Smooth muscle cell (in vitro differentiated cells): Measurements from ENCODE around the gene MTHFD2. TPM values are rescaled to one million over a fixed set of nuclear protein-coding genes. Genes with fewer than 3 reads are reported as not detected.

Experiments used
- DNase-seq: peaks from one replicate; lab custom pipeline; 2025; ENCODE audit not compliant: unreplicated experiment; lab: John Stamatoyannopoulos, UW
- H2AFZ ChIP-seq: fragments of 200-600 bp; sonication (generic); 2 replicates; pipeline ENCODE4 v1.6.0; 2016; ENCODE audit warnings: antibody characterized with exemption, low read depth, mild to moderate bottlenecking
- H3F3A ChIP-seq: fragments of 200-600 bp; sonication (generic); 2 replicates; pipeline ENCODE4 v1.6.0; 2017; ENCODE audit warnings: antibody characterized with exemption, low read depth
- H3K27ac ChIP-seq: fragments of 200-600 bp; sonication (generic); 2 replicates; pipeline ENCODE4 v1.5.1; 2016; ENCODE audit warnings: low read depth, mild to moderate bottlenecking
- H3K27me3 ChIP-seq: fragments of 200-600 bp; sonication (generic); 2 replicates; pipeline ENCODE4 v1.6.1; 2016; ENCODE audit warnings: low read depth, mild to moderate bottlenecking
- H3K36me3 ChIP-seq: fragments of 200-600 bp; sonication (generic); 2 replicates; pipeline ENCODE4 v1.5.1; 2016; ENCODE audit warnings: low read depth
- H3K4me1 ChIP-seq: fragments of 200-600 bp; sonication (generic); 2 replicates; pipeline ENCODE4 v1.5.1; 2016; ENCODE audit warnings: low read depth
- H3K4me2 ChIP-seq: fragments of 200-600 bp; sonication (generic); 2 replicates; pipeline ENCODE4 v1.6.0; 2016; ENCODE audit warnings: mild to moderate bottlenecking
- H3K4me3 ChIP-seq: fragments of 200-600 bp; sonication (generic); 2 replicates; pipeline ENCODE4 v1.5.1; 2016; ENCODE audit warnings: mild to moderate bottlenecking
- H3K79me2 ChIP-seq: fragments of 200-600 bp; sonication (generic); 2 replicates; pipeline ENCODE4 v1.6.0; 2016; ENCODE audit warnings: low read depth, mild to moderate bottlenecking
- H3K9ac ChIP-seq: fragments of 200-600 bp; sonication (generic); 2 replicates; pipeline ENCODE4 v1.6.0; 2016; ENCODE audit warnings: low read depth
- H3K9me3 ChIP-seq: fragments of 200-600 bp; sonication (generic); replicated peaks from 2 replicates; pipeline ENCODE4 v1.5.1; 2016; ENCODE audit warnings: low read depth
- H4K20me1 ChIP-seq: fragments of 200-600 bp; sonication (generic); 2 replicates; pipeline ENCODE4 v1.6.0; 2016; ENCODE audit warnings: low read depth
- CTCF ChIP-seq: fragments of 200-600 bp; sonication (generic); IDR thresholded peaks from 2 replicates; pipeline ENCODE4 v1.5.1; 2017; ENCODE audit warnings: borderline replicate concordance, mild to moderate bottlenecking, antibody characterized with exemption; ENCODE audit not compliant: insufficient read depth, poor library complexity, severe bottlenecking
- WGBS: methylation state at CpG from one replicate; pipeline ENCODE4 v1.1.7; 2016; ENCODE audit warnings: low lambda C conversion rate; 5-methylcytosine and 5-hydroxymethylcytosine counted together
- polyA plus RNA-seq: library from polyadenylated mRNA; unstranded; fragments of >200 nt; fragmentation: Nextera tagmentation; extraction: Ambion mirVana; gene quantifications from 2 replicates; pipeline ENCODE4 v1.2.1, GENCODE V29; 2016
- total RNA-seq: library from RNA; depleted of rRNA; stranded (reverse); fragments of >200 nt; gene quantifications from 2 replicates; pipeline ENCODE4 v1.2.3, GENCODE V29; 2014

Gene MTHFD2
- total and polyA plus RNA-seq, 2 experiments from 2014 or later, result 63.6 to 136 TPM

DNA sequence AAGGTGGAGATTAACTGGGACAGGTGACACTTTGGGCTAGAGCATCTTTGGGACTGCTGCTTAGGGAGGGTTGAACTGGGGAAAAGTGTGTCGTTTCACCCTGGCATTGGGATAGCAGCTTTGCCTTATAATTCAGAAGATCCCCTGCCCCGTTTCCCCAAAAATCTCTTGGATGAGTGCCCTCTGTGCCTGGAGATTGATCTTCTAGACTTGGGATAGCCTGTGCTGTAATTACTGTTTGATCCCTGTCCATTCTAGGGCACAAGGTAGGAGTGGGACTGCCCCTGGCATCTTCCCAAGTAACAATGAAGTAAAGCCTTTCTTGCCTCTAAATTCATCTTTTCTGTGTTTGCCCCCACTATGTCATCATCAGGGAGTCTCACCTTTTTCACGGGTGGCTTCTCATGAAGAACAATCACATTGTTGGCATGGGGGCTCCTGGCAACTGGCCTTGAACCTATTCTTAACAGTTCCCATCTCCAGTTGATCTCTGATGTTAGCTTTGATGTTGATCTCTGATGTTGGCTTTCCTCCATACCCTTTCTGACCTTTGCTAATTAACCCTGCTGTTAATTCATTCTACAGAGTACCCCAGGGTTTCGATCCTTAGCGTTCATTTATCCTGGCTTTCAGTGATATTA is 21.6 kb downstream of the MTHFD2 start:
- H3K9ac ChIP-seq, result no peak overlapping the region
- H3K4me3 ChIP-seq, result no peak overlapping the region
- H3K27me3 ChIP-seq, result no peaks in the 10 kb centered on the region
- peaks cover 4% of the 10 kb centered on the region for H3F3A ChIP-seq
- peaks cover under 1% of the 10 kb centered on the region for H3K36me3 ChIP-seq
- no peaks in the 10 kb centered on the region for H3K9me3 ChIP-seq
- H3K27ac ChIP-seq, result no peak overlapping the region
- no peak overlapping the region for H3K4me2 ChIP-seq
- H3K4me1 ChIP-seq, result no peaks in the 10 kb centered on the region
- H4K20me1 ChIP-seq, result peaks cover 17% of the 10 kb centered on the region
- TF ChIP-seq CTCF, result no peak
- DNase-seq, result no peak
- H2AFZ ChIP-seq, result no peak overlapping the region
- no peaks in the 10 kb centered on the region for H3K79me2 ChIP-seq
- 97% methylated on average over 5 of the region's 5 CpGs for WGBS

DNA sequence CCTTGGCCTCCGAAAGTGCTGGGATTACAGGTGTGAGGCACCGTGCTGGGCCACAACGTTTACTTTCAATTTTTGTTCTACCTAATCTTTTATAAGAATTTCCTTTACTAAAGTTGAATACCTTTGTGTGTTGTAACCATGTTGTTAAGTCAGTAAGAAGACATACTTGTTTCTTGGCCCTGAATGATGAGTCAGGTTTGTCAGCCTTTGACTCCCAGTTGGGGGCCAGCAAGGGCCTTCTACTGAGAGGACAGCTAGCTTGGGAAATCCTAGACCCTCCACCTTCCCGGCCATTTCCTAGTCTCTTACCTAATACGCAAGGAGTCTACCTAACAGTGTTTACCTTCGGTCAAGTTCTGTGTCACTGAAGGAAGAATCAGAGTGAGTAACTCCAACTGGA is 22.7 kb downstream of the MTHFD2 start:
- Histone ChIP-seq H3K4me1 (no peaks in the 10 kb centered on the region), H3K36me3 (no peaks in the 10 kb centered on the region), H3F3A (peaks cover 4% of the 10 kb centered on the region), H3K27ac (no peak overlapping the region), H3K9me3 (no peaks in the 10 kb centered on the region), H3K4me2 (no peak overlapping the region), H3K9ac (no peak overlapping the region), H4K20me1 (peaks cover 7% of the 10 kb centered on the region), H3K4me3 (no peak overlapping the region), H2AFZ (no peak overlapping the region), H3K27me3 (no peaks in the 10 kb centered on the region), H3K79me2 (no peaks in the 10 kb centered on the region)
- 91% methylated on average over 6 of the region's 6 CpGs for WGBS
- DNase-seq, result no peak
- TF ChIP-seq CTCF, result no peak

DNA sequence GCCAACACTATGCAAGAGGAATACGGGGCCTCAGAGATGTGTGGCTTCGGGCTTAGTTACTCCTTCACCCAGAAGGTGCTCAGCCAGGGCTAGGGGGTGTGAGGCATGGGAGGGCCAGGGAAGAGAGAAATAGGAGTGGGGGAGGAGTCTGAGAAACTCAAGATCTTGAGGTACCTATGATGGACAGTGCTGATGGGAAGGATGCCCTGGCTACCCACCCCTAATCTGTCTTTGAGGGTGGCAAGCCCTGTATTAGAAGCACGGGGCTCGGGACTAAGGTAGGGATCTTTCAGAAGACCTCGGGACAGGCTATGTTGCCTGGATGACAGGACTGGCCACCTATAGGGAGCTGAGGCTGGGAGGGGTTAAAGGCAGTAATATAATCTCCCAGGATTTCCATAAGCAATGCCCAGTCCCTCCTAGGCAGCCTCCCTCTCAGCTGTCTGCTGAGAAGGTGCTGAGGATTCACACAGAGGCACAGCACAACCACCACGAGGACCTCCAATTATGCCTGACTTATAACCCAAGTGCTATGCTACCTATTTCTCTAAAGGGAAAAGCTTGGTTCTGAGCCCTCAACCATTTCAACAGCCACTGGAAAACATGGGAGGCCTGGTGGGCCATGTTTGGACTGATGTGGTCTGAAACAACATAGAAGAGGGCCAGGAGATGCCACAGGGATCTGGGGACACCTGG is 23.3 kb downstream of the MTHFD2 start:
- WGBS, result over 99% methylated on average over 6 of the region's 6 CpGs

More for the DNA sequence above, 23.3 kb downstream of the MTHFD2 start:
- H3K27me3 ChIP-seq, result no peaks in the 10 kb centered on the region
- no peak overlapping the region for H3K9ac ChIP-seq
- no peaks in the 10 kb centered on the region for H3K36me3 ChIP-seq
- no peaks in the 10 kb centered on the region for H3K4me1 ChIP-seq
- H4K20me1 ChIP-seq, result peaks cover under 1% of the 10 kb centered on the region
- H2AFZ ChIP-seq, result no peak overlapping the region
- peaks cover 4% of the 10 kb centered on the region for H3F3A ChIP-seq
- H3K4me3 ChIP-seq, result no peak overlapping the region
- no peak for TF ChIP-seq CTCF
- H3K4me2 ChIP-seq, result no peak overlapping the region
- no peaks in the 10 kb centered on the region for H3K79me2 ChIP-seq
- DNase-seq, result no peak
- H3K9me3 ChIP-seq, result no peaks in the 10 kb centered on the region
- H3K27ac ChIP-seq, result no peak overlapping the region
